Mesendoderm (in vitro differentiated cells): ENCODE measurements around the gene SMCO4.

Experiments used
- DNase-seq: peaks from one replicate; pipeline ENCODE4 v3.0.0; 2013
- H2AK5ac ChIP-seq: 2 replicates; pipeline ENCODE4 v1.6.1; 2013; ENCODE audit warnings: low read length, inconsistent platforms
- H2BK120ac ChIP-seq: 2 replicates; pipeline ENCODE4 v1.6.1; 2013; ENCODE audit warnings: low read depth, mild to moderate bottlenecking, low read length, moderate library complexity, mixed read lengths
- H2BK15ac ChIP-seq: replicated peaks from 2 replicates; pipeline ENCODE4 v1.6.1; 2013; ENCODE audit warnings: low read depth, mild to moderate bottlenecking, moderate library complexity
- H2BK5ac ChIP-seq: 2 replicates; pipeline ENCODE4 v1.6.1; 2013; ENCODE audit warnings: low read length, inconsistent platforms
- H3K18ac ChIP-seq: 2 replicates; pipeline ENCODE4 v1.6.1; 2013; ENCODE audit warnings: mild to moderate bottlenecking, low read length, mixed read lengths
- H3K23ac ChIP-seq: one replicate; pipeline ENCODE4 v1.6.1; 2013; ENCODE audit warnings: low read length
- H3K27ac ChIP-seq: 2 replicates; pipeline ENCODE4 v1.5.1; 2013; ENCODE audit warnings: low read depth, mild to moderate bottlenecking, inconsistent platforms, low read length, moderate library complexity
- H3K27me3 ChIP-seq: 2 replicates; pipeline ENCODE4 v1.6.1; 2013; ENCODE audit warnings: low read length, control low read depth, mild to moderate bottlenecking, inconsistent platforms; ENCODE audit not compliant: insufficient read depth, poor library complexity
- H3K36me3 ChIP-seq: 2 replicates; pipeline ENCODE4 v1.6.1; 2013; ENCODE audit warnings: low read length, inconsistent platforms; ENCODE audit not compliant: control insufficient read depth, insufficient read depth
- H3K4ac ChIP-seq: one replicate; pipeline ENCODE4 v1.6.1; 2013; ENCODE audit warnings: low read depth, mild to moderate bottlenecking, low read length, moderate library complexity
- H3K4me1 ChIP-seq: 2 replicates; pipeline ENCODE4 v1.6.1; 2013; ENCODE audit warnings: low read depth, low read length, inconsistent platforms; ENCODE audit not compliant: control insufficient read depth
- H3K4me2 ChIP-seq: 2 replicates; pipeline ENCODE4 v1.6.1; 2013; ENCODE audit warnings: low read length
- H3K4me3 ChIP-seq: 2 replicates; pipeline ENCODE4 v1.5.1; 2013; ENCODE audit warnings: mild to moderate bottlenecking, low read length
- H3K56ac ChIP-seq: one replicate; pipeline ENCODE4 v1.6.1; 2013; ENCODE audit warnings: low read length
- H3K79me1 ChIP-seq: 2 replicates; pipeline ENCODE4 v1.6.1; 2013; ENCODE audit warnings: low read length, inconsistent platforms
- H3K79me2 ChIP-seq: 2 replicates; pipeline ENCODE4 v1.6.1; 2013; ENCODE audit warnings: mild to moderate bottlenecking, low read length; ENCODE audit not compliant: control insufficient read depth, insufficient read depth
- H3K9ac ChIP-seq: 2 replicates; pipeline ENCODE4 v1.6.1; 2013; ENCODE audit warnings: low read length, inconsistent platforms
- H4K5ac ChIP-seq: one replicate; pipeline ENCODE4 v1.6.1; 2013; ENCODE audit warnings: low read length
- H4K8ac ChIP-seq: one replicate; pipeline ENCODE4 v1.6.1; 2013; ENCODE audit warnings: low read depth, mild to moderate bottlenecking, control low read depth, low read length, moderate library complexity
- WGBS: extraction: QIAGEN DNeasy Blood & Tissue Kit; methylation state at CpG from one replicate; pipeline ENCODE4 v1.1.7; 2013; ENCODE audit warnings: low lambda C conversion rate, missing lambda C conversion rate; ENCODE audit not compliant: insufficient coverage; ENCODE audit errors: extremely low coverage; 5-methylcytosine and 5-hydroxymethylcytosine counted together

Gene SMCO4

GRCh38 chr11:93542811-93543229, 371 bp downstream of the SMCO4 start:
- H3K27me3 ChIP-seq = no peaks in the 10 kb centered on the region
- H3K79me2 ChIP-seq = peaks cover 26% of the 10 kb centered on the region
- H4K5ac ChIP-seq = no peak overlapping the region
- H3K4me3 ChIP-seq = peak overlapping the region; percentile 65
- DNase-seq = peak; percentile 58
- no peak overlapping the region for H3K23ac ChIP-seq
- peak overlapping the region; percentile 28 for H3K4ac ChIP-seq
- H4K8ac ChIP-seq = peak overlapping the region; percentile 83
- WGBS = no CpG with 5 or more reads among the region's 59 CpGs
- peaks cover 1% of the 10 kb centered on the region for H3K4me1 ChIP-seq
- H3K56ac ChIP-seq = peak overlapping the region; percentile 82
- H2BK15ac ChIP-seq = peak overlapping the region; percentile 48
- peak overlapping the region; percentile 10 for H3K4me2 ChIP-seq
- peaks cover 17% of the 10 kb centered on the region for H3K79me1 ChIP-seq
- H3K36me3 ChIP-seq = no peaks in the 10 kb centered on the region
- H2BK5ac ChIP-seq = no peak overlapping the region
- peak overlapping the region; percentile 74 for H3K27ac ChIP-seq
- peak overlapping the region; percentile 98 for H3K18ac ChIP-seq
- no peak overlapping the region for H2AK5ac ChIP-seq
- peak overlapping the region; percentile 94 for H2BK120ac ChIP-seq
- H3K9ac ChIP-seq = peak overlapping the region; percentile 75

GRCh38 chr11:93541884-93542810, 1.0 kb downstream of the SMCO4 start:
- Histone ChIP-seq H3K79me2 (peaks cover 30% of the 10 kb centered on the region), H3K18ac (peak overlapping the region; percentile 98), H2BK120ac (peak overlapping the region; percentile 94), H3K4me1 (peaks cover 1% of the 10 kb centered on the region), H4K8ac (no peak overlapping the region), H3K36me3 (no peaks in the 10 kb centered on the region), H3K4ac (peak overlapping the region; percentile 28), H2BK15ac (peak overlapping the region; percentile 48), H3K9ac (peak overlapping the region; percentile 75), H3K4me3 (peak overlapping the region; percentile 65), H4K5ac (no peak overlapping the region), H2BK5ac (no peak overlapping the region), H3K4me2 (peak overlapping the region; percentile 55), H3K27me3 (no peaks in the 10 kb centered on the region), H2AK5ac (no peak overlapping the region), H3K27ac (peak overlapping the region; percentile 74), H3K79me1 (peaks cover 19% of the 10 kb centered on the region), H3K56ac (peak overlapping the region; percentile 82), H3K23ac (no peak overlapping the region)
- no CpG with 5 or more reads among the region's 29 CpGs for WGBS
- peak; percentile 86 for DNase-seq

- no peak for DNase-seq
- Histone ChIP-seq H3K36me3 (no peaks in the 10 kb centered on the region), H2BK15ac (no peak overlapping the region), H3K4me2 (no peak overlapping the region), H2AK5ac (no peak overlapping the region), H3K18ac (no peak overlapping the region), H3K79me2 (peaks cover 30% of the 10 kb centered on the region), H3K4ac (no peak overlapping the region), H3K56ac (no peak overlapping the region), H2BK120ac (no peak overlapping the region), H3K27ac (no peak overlapping the region), H2BK5ac (no peak overlapping the region), H4K5ac (no peak overlapping the region), H3K4me1 (peaks cover 1% of the 10 kb centered on the region), H3K27me3 (no peaks in the 10 kb centered on the region), H3K79me1 (peaks cover 20% of the 10 kb centered on the region), H4K8ac (no peak overlapping the region), H3K4me3 (no peak overlapping the region), H3K9ac (no peak overlapping the region), H3K23ac (no peak overlapping the region)
- WGBS = no CpG with 5 or more reads among the region's 1 CpG
Observed at GRCh38 chr11:93540896-93541553, 2.2 kb downstream of the SMCO4 start.

GRCh38 chr11:93540337-93540736, 2.9 kb downstream of the SMCO4 start:
- Histone ChIP-seq H2AK5ac (no peak overlapping the region), H3K79me1 (peaks cover 22% of the 10 kb centered on the region), H4K8ac (no peak overlapping the region), H2BK5ac (no peak overlapping the region), H3K36me3 (no peaks in the 10 kb centered on the region), H3K4me2 (no peak overlapping the region), H3K18ac (no peak overlapping the region), H3K4me1 (peaks cover 3% of the 10 kb centered on the region), H3K4me3 (no peak overlapping the region), H3K9ac (no peak overlapping the region), H3K56ac (no peak overlapping the region), H2BK120ac (no peak overlapping the region), H3K4ac (no peak overlapping the region), H4K5ac (no peak overlapping the region), H3K27ac (no peak overlapping the region), H3K27me3 (no peaks in the 10 kb centered on the region), H3K23ac (no peak overlapping the region), H2BK15ac (no peak overlapping the region), H3K79me2 (peaks cover 32% of the 10 kb centered on the region)
- no CpG with 5 or more reads among the region's 4 CpGs for WGBS
- no peak for DNase-seq

- Histone ChIP-seq H2BK120ac (no peak overlapping the region), H3K4me1 (peaks cover 4% of the 10 kb centered on the region), H3K27ac (no peak overlapping the region), H3K27me3 (no peaks in the 10 kb centered on the region), H3K56ac (peak overlapping the region; percentile 19), H3K79me2 (peaks cover 41% of the 10 kb centered on the region), H4K8ac (no peak overlapping the region), H3K4me2 (no peak overlapping the region), H2BK15ac (no peak overlapping the region), H4K5ac (no peak overlapping the region), H2BK5ac (no peak overlapping the region), H2AK5ac (no peak overlapping the region), H3K23ac (no peak overlapping the region), H3K9ac (no peak overlapping the region), H3K79me1 (peaks cover 31% of the 10 kb centered on the region), H3K36me3 (no peaks in the 10 kb centered on the region), H3K4ac (no peak overlapping the region), H3K18ac (no peak overlapping the region), H3K4me3 (no peak overlapping the region)
- no CpG with 5 or more reads among the region's 14 CpGs for WGBS
- DNase-seq = no peak
Observed at GRCh38 chr11:93537767-93538261, 5.4 kb downstream of the SMCO4 start.
